NOMO-1 treated with dmso at 0.1 percent for 144 hours (cell line): Measurements from ENCODE around the gene OR4F6.
"Not testable (repeated sequence)": the region's sequence is repeated elsewhere in the genome, so short reads cannot be mapped to it uniquely, and the experiment has no call there.

ENCODE experiments used
- DNase-seq: peaks from one replicate; lab custom pipeline; 2025; ENCODE audit not compliant: unreplicated experiment; lab: John Stamatoyannopoulos, UW

OR4F6 gene

DNA sequence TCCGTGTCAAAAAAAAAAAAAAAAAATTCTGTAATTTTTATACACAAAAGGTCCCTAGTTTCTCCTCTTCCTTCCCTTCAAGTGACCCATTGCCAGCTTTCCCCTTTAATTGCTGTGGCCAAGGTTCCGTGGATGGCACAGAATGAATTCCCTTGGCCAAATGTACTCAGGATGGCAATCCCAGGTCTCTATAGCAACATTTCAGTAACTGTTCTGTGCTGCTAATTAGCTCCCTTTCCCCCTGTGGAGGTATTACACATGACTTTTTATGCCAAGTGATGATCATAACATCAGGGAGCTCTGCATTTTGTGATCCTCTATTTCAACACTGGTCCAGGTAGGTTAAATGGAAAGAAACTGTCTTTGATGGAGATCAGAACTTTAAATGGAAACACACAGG is at the start of gene OR4F6:
Gene OR4F6 (plus strand): TSS at position 301 of the 400 bp plus-strand sequence. CDS start 2,211 bp downstream, outside the sequence.
- DNase-seq, result no peak

DNA sequence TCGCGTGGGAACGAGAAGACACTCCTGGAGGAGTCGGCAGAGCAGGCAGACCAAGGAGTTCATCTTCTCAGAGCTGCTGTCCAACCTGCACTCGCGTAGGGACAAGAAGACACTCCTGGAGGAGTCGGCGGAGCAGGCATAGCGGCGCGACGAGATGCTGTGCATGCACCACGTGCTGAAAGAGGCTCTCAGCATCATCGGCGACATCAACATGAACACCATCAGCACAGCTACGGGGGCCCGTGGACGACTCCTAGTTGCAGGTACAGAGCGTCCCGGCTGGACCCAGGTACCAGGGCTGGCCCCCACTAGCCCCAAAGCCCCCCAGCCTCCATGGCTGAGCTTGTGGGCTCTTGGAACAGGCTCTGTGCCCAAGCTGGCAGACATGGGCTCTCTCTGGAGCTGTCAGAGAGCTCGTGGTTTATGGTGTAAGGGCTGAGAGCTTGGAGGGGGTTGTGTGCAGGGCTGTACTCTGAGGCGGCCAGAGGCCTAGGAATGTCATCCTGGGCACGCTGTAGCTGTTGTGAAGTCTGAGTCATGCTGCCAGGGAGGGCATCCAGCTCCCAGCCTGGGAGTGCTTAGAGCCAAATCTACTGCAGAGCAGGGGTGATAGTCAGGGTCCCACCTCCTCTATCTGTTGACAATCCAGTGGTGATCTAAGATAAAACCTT is 38.5 kb upstream of the OR4F6 start:
- DNase-seq, result not testable (repeated sequence)

- not testable (repeated sequence) for DNase-seq
Measured at GRCh38 chr15:101765340-101765671, 38.0 kb upstream of the OR4F6 start.

GRCh38 chr15:101765772-101766456 is 37.4 kb upstream of the OR4F6 start:
- DNase-seq, result no peak

DNA sequence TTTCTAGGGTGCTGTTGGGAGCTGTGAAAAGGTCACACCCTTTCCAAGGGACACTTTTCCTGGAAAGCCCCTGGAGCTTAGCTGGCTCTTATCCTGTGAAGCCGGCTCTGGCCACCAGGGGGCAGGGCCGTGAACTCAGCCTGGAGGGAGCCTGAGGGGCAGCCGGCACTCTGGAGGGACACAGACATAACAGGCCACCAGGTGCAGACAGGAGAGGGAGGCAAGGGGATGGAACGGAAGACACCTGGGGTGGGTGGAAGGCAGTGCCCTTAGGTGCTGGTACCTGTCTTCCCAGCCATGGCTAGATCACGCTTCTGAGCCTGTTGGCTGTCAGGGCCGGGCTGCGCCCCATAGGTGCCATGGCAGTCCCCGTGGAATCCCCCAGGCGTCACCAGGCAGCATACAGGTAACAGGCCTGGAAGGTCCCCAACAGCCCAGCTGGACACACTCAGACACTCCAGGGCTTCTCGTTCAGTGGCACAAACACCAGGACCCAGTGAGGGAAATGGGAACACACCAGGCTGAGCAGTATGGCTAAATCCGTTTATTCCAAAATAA is 36.1 kb upstream of the OR4F6 start:
- DNase-seq, result not testable (repeated sequence)

DNA sequence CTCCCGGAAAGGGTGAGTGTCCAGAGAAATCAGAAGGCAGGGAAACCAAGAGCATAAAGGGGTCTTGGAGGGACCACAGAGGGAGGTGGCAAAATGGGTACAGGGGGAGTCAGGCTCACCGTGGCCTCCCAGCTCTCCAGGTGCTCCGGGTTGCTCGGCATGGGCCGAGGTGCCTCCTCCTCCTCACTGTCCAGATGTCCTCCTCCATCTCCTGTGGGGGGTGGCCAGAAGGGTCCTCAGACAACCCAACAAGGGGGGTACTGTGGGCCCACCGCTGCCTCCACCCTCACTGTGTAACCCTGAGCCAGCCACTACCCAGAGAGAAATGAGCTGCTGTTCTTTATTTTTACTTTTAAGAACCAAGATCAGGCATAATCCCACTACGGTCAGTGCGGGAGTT is 30.4 kb upstream of the OR4F6 start:
- DNase-seq, result no peak

DNA sequence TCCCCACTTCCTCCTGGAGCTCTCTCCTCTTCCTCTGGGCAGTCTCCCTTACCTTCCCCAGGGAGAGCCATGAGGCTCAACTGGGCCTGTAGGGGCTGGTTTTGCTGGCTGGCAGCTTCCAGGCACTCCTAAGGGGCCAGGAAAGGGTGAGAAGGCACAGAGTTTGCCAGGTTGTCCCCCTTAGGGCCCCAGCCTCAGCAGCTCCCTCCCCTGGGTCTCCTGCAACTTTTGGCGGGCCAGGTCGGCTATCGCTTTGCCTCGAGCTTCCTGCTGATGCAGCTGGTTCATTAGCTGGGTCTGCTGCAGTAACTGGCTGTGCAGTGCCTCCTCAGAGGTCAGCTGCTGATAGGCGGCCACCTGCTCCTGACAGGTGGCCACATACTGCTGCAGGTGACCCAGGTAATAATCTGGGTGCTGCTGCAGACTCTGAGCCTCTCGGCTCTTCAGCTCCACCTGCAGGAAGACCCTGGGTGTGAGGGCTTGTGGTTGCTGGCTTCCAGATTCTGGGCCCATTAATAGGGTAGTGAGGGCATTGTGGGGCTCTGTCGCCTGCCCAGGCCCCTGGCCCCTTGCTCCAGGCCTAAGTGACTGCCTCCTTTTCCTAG is 29.7 kb upstream of the OR4F6 start:
- DNase-seq, result no peak

DNA sequence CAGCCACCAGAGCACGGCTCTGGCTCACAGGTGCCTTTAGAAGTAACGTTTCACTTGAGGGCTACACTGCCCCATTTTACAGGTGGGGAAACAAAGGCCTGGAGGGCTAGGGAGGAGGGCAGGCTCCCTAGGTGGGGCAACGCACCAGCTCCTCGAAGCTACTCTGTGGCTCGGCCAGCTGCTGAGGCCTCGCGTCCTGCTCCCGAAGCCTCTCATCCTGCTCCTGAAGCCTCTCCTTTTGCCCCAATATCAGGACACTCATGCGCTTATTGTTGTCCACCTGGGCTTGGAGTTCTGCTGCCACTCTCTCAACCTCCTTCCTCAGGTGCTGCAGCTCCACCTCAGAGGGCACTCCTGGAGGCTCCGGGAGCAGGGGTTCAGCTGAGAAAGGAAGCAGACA is 28.2 kb upstream of the OR4F6 start:
- no peak for DNase-seq

- not testable (repeated sequence) for DNase-seq
Measured at GRCh38 chr15:101778576-101778975, 24.7 kb upstream of the OR4F6 start.

GRCh38 chr15:101780225-101780624 is 23.1 kb upstream of the OR4F6 start:
- not testable (repeated sequence) for DNase-seq

- DNase-seq, result no peak
Measured at GRCh38 chr15:101781928-101782327, 21.4 kb upstream of the OR4F6 start.

DNA sequence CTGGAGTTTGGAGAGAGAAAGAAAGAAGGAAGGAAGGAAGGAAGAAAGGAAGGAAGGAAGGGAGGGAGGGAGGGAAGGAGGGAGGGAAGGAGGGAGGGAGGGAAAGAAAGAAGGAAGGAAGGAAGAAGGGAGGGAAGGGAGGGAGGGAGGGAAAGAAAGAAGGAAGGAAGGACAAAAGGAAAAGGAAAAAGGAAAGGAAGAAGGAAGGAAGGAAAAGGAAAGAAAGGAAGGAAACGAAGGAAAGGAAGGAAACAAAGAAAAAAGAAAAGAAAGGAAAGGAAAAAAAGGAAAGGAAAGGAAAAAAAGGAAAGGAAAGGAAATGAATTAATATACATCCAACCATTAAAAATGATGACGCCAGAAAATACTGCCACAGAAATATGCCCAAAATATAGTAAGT is 18.7 kb upstream of the OR4F6 start:
- DNase-seq, result no peak

- DNase-seq, result not testable (repeated sequence)
Measured at GRCh38 chr15:101786422-101786821, 16.9 kb upstream of the OR4F6 start.

DNA sequence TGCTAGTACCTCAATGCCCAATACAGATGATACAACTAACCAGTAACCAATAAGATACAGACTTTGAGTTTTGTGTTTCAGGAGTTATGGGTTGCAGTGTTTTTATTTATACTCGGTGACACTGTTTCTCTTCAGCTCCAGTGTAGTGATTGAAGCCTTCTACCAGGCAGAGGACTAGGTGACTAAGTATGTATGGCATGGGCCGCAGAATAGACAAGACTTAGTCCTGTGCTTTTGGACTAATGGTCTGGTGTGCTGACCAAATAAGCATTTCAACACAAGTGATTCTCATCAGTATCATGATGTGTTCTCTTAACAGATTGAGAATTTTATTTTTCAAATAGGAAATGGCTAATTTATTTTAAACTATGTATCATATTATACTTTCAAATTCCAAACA is 15.3 kb upstream of the OR4F6 start:
- not testable (repeated sequence) for DNase-seq

DNA sequence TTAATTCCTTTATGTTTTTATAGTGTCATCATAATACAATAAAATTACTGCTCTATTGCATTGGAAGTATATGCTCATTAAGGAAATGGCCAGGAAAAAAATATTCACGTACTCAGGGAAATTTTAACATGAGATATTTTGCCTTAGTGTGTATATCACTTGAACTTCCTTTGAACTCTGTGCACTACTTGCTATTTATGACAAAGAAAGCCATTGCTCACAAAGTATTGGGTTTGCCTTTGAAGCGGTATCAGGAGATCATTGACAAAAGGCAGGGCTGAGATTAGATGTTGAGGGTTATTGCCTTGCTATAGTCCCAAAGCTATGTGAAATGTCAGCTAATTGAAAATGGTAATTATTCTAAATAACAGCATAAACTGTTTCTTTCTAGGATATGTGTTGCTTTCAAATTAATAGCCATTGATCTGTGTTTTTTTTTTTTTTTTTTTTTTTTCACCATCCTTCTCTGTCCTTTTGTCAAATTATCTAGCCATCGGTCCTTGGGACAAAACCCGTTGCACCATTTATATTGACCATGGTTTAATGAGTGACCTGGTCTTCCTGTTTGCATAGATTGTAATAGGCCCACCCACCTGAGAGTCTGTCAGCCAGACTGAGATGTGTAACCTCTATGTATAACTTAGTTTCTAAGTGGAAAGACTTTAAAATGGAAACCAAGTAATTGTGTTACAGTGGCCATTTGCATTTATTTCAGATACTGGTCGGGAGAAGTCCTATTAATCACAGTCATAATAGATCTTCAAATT is 14.6 kb upstream of the OR4F6 start:
- not testable (repeated sequence) for DNase-seq

GRCh38 chr15:101790748-101791147 is 12.6 kb upstream of the OR4F6 start:
- DNase-seq, result not testable (repeated sequence)

DNA sequence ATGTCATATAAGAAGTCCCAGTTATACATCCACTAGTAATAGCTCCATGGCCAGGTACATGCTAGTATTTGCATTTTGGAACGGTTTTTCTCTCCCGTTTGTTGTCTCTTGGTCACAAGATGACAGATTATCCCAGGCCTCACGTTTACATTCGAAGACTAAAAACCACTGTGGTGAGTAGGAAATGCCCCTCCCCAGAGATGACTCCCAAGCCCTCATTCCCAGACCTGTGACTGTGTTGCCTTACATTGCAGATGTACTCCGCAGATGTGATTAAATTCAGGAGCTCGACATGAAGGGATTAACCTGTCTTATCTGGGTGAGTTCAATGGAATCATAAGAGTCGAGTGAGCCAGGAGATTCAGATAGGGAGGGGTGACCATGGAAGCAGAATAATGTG is 9.3 kb upstream of the OR4F6 start:
- not testable (repeated sequence) for DNase-seq

GRCh38 chr15:101795455-101795854 is 7.9 kb upstream of the OR4F6 start:
- DNase-seq, result no peak

GRCh38 chr15:101799665-101800064 is 3.6 kb upstream of the OR4F6 start:
- DNase-seq, result no peak

DNA sequence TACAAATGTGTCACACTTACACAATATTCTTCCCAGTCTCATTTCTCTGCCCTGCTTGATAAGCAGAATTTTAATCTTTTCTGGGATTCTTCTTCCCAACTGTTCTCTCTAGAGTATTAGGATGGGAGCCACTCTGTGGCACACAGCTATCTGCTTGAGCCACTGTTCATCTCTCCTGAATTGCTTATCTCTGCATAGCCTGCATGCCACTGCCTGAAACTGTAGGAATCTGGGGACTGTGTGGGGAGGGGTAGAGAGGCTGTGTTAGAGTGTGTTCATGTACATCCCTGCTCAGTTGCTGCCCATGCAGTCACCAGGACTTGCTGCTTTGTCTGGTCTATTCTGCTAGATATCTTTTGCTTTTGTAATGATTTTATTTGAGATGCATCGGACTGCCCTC is 2.3 kb upstream of the OR4F6 start:
- DNase-seq, result no peak

DNA sequence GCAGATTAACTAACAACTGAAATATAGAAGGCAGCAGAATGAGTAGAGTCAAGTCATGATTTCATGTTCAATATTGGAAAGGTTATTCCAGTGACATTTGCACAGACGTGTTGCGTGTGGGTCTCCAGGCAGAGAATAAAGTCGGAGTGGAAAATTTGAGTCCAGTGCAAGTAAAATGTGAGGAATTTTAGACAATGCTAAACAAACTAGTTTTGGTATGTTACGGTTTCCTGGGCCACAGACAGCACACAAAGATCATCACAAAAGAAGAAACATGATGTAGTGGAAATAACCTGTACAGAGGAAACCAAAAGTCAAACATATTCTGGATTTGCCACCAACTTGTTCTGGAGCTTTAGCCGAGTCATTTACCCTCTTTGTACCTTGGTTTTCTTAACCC is 367 bp downstream of the OR4F6 start:
- no peak for DNase-seq
